RCC 7860 (cell line): Measurements from ENCODE around the gene YES1.
"Not testable (repeated sequence)": the region's sequence is repeated elsewhere in the genome, so short reads cannot be mapped to it uniquely, and the experiment has no call there.

Experiments
- DNase-seq: peaks from one replicate; pipeline ENCODE4 v3.0.0-alpha.2; 2015; ENCODE audit warnings: low spot score
- FAIRE-seq: peaks from 2 replicates; lab custom pipeline; 2012; peaks lifted over from hg19 to GRCh38; lab: Jason Lieb, UNC

YES1 gene

GRCh38 chr18:731185-731584, 80.9 kb downstream of the YES1 start:
- FAIRE-seq, result no peak

DNA sequence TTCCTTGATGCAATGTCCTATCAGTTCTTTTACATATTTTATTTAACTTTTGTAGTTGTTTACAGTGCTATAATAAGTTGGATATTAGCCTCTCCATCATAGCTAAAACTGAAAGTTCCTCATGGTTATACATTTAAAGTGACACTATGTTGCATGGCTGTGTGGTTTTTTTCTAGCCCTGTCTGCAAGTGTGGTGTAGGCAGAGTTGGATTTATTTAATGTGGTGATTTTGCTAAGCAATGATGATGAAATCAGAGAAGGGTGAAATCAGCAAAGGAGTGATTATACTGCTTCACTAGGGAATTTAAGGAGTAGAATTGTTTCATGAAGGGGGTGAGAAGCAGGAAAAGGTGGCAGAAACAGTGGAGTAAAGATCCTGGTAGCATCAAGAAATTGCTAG, 81.3 kb downstream of the YES1 start:
- DNase-seq (no peak), FAIRE-seq (no peak)

More at GRCh38 chr18:731185-731584, 80.9 kb downstream of the YES1 start:
- no peak for DNase-seq

GRCh38 chr18:730120-730519, 81.9 kb downstream of the YES1 start:
- DNase-seq, FAIRE-seq: not testable (repeated sequence)

DNA sequence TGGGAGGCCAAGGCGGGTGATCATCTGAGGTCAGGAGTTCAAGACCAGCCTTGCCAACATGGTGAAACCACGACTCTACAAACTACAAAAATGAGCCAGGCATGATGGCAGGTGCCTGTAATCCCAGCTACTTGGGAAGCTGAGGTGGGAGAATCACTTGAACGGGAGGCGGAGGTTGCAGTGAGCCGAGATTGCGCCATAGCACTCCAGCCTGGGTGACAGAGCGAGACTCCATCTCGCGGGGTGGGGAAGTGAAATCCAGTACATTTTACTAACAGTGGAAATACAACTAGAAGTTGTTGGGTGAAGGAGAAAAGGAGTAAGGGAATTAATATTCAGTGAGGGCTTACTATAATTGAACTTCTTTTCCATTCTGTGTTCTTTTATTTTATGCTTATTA, 86.4 kb downstream of the YES1 start:
- no peak for DNase-seq
- no peak for FAIRE-seq

DNA sequence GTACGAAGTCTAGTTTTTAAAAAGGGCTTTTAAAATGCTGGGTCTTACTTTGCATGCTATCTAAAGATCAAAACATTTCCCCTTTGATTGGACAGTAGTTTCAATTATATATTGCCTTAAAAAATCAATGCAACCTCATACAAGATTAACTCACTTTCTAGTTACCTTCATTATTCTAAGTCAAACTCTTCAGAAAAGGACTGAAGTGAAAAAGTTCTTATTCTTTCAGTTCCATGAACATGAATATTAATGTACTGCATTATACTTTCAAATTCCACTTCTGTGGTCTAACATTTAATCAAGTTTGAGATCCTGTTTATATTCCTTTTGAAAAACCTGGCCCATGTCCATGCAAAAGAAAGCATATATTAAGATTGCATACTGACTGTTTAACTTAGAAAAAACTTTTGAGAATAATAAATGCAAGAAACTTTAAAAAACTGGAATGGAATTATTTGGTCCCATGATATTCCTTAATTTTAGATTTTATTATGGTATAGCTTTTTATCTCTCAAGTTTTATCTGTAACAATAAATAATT, 88.4 kb downstream of the YES1 start:
- no peak for DNase-seq
- no peak for FAIRE-seq

- FAIRE-seq, result no peak
- DNase-seq, result no peak
Observed at GRCh38 chr18:717003-717402, 95.0 kb downstream of the YES1 start.

DNA sequence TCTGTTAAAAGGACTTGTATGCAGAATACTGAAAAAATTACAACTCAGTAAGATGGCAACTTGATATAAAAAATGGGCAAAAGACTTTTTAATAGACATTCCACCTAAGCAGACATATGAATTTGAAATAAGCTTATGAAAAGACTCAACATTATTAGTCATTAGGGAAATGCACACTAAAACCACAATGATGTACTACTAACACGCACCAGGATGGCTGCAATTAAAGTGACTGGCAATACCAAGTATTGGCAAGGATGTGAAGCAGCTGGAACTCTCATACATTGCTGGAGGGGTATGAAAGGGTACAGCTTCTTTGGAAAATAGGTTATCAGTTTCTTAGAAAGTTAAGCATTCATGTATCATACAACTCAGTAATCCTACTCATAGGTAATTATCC, 96.4 kb downstream of the YES1 start:
- FAIRE-seq (no peak), DNase-seq (no peak)

DNA sequence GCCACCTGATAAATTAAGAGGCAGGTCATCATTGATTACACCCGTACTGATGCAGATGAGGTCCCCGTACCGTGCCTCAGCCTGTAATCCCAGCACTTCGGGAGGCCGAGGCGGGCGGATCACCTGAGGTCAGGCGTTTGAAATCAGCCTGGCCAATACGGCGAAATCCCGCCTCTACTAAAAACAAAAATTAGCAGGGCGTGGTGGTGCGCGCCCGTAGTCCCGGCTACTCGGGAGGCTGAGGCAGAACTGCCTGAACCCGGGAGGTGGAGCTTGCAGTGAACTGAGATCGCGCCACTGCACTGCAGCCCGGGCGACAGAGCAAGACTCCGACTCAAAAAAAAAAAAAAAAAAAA, 98.9 kb downstream of the YES1 start:
- FAIRE-seq (no peak), DNase-seq (no peak)

DNA sequence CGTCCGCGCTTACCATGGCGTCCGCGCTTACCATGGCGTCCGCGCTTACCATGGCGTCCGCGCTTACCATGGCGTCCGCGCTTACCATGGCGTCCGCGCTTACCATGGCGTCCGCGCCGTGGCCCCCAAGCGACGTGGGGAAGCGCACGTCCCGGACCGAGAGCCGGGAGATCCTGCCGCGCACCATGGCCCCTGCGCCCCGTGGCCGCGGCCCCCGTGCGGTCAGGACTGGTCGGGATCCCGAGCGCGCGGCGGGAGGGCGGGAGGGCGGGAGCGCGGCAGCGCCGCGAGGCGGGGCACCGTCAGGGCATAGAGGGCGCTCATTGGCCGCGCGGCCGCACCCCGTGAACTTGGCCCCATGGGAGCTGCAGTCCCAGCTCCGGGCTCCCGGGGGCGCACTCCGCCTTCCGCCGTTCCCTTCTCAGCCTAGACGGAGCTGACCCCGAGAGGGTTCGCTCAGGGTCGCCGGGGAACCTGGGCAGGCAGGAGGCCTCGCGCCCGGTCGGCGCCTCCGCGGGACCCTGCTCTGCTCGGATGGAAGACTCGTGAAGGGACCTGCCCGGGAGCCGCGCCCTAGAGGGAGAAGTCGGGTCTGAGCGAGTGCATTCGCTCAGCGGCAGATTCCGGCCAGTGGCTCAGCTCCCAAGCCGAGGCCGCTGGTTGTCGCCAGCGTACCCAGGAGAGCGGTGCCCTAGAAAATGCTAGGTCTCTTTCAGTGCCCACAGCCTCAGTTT, 99.5 kb downstream of the YES1 start, which contains the start of gene ENOSF1:
TSS of gene ENOSF1 (minus strand) at position 230 of the 734 bp plus-strand sequence. CDS start at position 187, 43 bp downstream.
- FAIRE-seq, result no peak
- DNase-seq, result peak; percentile 54

DNA sequence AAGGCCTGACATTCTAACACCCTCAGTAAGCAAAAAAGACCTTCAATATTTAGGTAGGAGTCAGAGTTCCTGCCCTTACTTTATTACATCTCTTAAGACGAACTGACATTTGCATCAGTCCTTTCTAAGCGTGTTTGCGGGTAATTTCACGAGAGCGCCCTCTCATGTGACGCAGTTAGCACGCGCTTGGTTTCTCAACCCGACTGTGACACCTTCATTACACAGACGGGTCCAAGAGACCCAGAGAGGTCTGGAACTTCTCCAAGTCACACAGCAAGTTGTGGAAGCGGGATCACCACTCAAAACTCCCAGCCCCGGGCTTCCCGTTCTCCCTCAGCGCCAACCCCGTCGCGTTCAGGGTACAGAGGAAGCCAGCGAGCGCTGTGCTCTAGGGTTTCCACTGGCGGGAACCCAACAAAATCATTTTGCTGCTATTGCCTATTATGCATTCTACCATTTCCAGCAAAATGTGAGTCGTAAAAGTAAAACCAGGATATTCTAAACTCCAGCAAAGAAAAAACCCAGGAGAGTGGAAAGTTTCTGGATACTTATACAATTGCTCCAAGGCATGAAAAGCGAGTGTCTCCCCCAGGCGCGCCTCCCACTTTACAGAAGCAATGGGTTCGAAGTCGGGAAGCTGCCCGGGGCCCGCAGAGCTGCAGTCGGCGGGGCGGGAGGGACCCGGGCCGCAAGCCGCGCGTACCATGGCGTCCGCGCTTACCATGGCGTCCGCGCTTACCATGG, 100.2 kb downstream of the YES1 start:
- DNase-seq (peak; percentile 67), FAIRE-seq (peak; percentile 20)

DNA sequence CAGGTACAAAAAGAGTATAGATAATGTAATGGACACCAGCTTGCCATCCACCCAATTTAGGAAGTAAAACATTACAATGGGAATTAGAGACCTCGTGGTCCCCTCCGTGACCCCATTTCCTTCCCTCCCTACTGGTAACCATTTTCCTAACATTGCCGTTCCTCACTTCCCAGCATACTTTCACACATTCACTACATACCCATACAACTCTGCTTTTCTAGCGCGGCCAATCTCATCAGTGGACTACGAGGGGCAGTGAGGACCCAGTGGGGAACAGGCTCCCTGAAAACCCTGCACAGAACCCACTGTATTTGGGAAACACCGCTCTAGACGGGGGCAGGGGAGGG, 100.8 kb downstream of the YES1 start:
- DNase-seq (no peak), FAIRE-seq (no peak)

DNA sequence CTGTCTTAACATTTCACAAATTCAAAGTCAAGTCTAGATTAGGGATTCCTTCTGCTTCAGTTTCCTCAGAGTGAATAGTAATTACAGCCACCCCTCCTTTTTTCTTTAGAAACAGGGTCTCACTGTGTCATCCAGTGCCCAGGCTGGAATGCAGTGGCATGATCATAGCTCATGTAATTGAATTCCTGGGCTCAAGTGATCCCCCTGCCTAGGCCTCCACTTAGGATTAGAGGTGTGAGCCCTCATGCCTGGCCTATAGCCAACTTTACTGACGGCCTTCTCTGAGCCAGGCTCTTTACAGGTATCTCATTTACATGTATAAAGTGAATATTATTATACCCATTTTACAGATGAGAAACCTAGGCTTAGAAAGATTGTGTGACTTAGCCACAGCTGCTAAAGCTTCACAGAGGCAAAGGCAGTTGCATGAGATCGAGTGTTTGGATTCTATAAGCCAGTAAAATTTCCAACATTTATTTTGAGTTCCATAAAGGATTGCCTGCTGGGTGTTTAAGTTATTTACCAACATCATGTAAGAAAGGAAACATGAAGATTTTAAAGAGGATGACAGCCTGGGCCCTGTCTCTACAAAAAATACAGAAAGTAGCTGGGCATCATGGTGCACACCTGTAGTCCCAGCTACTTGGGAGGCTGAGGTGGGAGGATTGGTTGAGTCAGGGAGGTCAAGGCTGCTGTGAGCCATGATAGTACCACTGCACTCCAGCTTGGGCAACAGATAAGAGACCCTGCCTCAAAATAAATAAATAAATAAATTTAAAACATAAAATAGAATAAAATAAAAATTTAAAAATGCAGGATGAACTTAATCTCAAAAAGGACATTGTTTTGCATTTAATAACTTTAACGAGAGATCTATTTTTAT, 101.4 kb downstream of the YES1 start:
- DNase-seq (no peak), FAIRE-seq (no peak)

DNA sequence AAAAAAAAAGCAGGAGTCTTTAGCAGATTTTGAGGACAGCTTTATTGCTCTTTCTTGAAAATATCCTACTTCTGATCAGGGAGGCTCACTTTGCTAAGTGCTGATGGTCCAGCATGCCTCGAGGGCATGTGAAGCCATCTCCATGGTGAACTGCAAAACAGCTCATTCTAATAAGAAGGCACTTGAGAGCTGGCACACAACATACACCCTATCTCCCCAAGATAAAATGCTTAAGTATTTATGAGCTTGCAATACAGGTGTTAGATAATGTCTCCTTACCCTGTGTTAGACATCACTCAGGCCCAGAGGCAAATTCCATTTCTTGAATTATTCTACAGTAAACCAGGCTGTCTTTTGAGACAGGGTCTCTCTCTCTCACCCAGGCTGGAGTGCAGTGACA, 102.3 kb downstream of the YES1 start:
- FAIRE-seq, result no peak
- DNase-seq, result no peak

GRCh38 chr18:708096-708495, 103.9 kb downstream of the YES1 start:
- FAIRE-seq, result no peak
- peak; percentile 16 for DNase-seq

GRCh38 chr18:706405-706804, 105.6 kb downstream of the YES1 start:
- DNase-seq (no peak), FAIRE-seq (no peak)

DNA sequence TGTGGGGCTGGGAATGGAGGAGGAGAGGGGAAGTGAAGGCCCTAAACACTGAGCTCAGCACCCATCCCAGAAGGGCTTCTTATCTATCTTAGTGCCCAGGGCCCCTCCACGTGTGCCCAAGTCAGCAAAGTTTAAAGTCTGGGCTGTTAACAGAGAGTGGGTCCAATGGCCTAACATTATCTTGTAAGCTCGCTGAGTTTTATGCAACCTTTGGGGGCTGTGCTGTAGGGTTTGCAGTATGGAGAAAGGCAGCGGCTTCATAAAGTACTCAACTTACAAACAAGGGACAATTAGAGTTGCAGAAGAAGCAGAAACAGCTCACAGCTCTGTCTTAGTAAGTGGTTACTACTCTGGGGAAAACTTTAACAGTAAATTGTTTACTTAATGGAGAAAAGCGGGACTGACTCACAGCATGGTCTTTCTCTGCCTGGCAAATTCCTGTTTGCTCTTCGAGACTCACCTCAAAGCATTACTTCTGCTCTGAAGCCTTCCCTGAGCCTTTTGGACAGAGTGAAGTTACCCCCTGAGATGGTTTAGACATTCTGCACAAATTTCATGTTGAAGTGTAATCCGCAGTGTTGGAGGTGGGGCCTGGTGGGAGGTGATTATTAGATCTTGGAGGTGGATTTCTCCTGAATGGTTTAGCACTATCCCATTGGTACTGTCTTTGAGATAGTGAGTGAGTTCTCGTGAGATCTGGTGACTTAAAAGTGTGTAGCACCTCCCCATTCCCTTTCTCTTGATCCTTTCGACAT, 108.7 kb downstream of the YES1 start:
- DNase-seq (peak; percentile 73), FAIRE-seq (peak; percentile 78)

- no peak for DNase-seq
- FAIRE-seq, result no peak
Observed at GRCh38 chr18:697800-698199, 114.2 kb downstream of the YES1 start.

- DNase-seq (no peak), FAIRE-seq (no peak)
Observed at GRCh38 chr18:697012-697411, 115.0 kb downstream of the YES1 start.

- DNase-seq (no peak), FAIRE-seq (no peak)
Observed at GRCh38 chr18:693466-694187, 118.4 kb downstream of the YES1 start.

- DNase-seq (no peak), FAIRE-seq (no peak)
Observed at GRCh38 chr18:692824-693223, 119.2 kb downstream of the YES1 start.
